Measurements from ENCODE around the gene VGLL3.

VGLL3 gene

DNA sequence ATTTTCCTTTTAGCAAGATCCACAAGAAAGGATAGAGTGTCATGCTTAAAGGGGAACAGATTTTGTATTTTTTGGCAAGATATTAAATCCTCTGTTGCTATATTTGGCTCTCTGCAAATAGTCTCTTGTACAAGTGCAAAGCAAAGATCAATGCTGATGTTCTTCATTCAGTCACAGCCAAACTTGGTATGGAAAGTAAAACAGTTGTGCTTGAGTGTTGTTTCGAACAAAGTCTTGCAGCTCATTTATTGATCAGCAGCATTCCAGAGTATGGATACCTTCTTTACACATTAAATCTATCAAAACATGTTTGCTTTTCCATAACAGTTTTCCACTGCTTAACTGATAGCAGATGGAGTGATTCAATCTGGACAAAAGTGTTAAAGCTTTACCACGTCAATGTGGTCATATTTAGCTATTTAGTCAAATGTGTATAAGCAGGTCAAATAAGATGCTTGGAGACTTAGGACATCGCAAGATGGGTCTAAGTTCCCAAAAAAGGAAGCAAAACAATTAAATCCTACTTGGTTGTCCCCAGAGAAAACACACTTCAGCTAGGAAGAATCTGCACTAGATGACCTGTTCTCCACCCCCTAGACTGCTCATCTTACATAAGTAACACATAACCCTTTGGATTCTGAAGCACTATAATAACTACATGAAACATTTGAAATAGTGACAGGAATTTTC is 52.4 kb downstream of the VGLL3 start:
- Histone ChIP-seq H3K9ac (ENCODE audit: low read depth, low read length, poor library complexity, severe bottlenecking) (no peak overlapping the region), H3K4me3 (ENCODE audit: low read length, poor library complexity, severe bottlenecking) (no peak overlapping the region), H3K4me2 (ENCODE audit: low read depth, low read length, poor library complexity, severe bottlenecking) (no peak overlapping the region), H3F3A (ENCODE audit: low read depth) (no peaks in the 10 kb centered on the region), H3K27me3 (ENCODE audit: insufficient read depth, low read length, poor library complexity, severe bottlenecking) (no peaks in the 10 kb centered on the region), H3K79me2 (ENCODE audit: insufficient read depth, low read length) (no peaks in the 10 kb centered on the region), H3K9me2 (replicated peaks; ENCODE audit: low read depth, low read length) (no peaks in the 10 kb centered on the region), H3K9me3 (ENCODE audit: insufficient read depth, low read depth, low read length) (no peaks in the 10 kb centered on the region), H3K36me3 (ENCODE audit: insufficient read depth, low read length) (no peaks in the 10 kb centered on the region), H2AFZ (ENCODE audit: low read length) (no peak overlapping the region), H4K20me1 (ENCODE audit: insufficient read depth, low read length, poor library complexity, severe bottlenecking) (no peaks in the 10 kb centered on the region), H3K4me1 (ENCODE audit: insufficient read depth, low read length, poor library complexity, severe bottlenecking) (no peaks in the 10 kb centered on the region)
- no peak for TF ChIP-seq EZH2phosphoT487 (IDR thresholded peaks at IDR 0.05; ENCODE audit: borderline replicate concordance)
- TF ChIP-seq, protein P1, sequence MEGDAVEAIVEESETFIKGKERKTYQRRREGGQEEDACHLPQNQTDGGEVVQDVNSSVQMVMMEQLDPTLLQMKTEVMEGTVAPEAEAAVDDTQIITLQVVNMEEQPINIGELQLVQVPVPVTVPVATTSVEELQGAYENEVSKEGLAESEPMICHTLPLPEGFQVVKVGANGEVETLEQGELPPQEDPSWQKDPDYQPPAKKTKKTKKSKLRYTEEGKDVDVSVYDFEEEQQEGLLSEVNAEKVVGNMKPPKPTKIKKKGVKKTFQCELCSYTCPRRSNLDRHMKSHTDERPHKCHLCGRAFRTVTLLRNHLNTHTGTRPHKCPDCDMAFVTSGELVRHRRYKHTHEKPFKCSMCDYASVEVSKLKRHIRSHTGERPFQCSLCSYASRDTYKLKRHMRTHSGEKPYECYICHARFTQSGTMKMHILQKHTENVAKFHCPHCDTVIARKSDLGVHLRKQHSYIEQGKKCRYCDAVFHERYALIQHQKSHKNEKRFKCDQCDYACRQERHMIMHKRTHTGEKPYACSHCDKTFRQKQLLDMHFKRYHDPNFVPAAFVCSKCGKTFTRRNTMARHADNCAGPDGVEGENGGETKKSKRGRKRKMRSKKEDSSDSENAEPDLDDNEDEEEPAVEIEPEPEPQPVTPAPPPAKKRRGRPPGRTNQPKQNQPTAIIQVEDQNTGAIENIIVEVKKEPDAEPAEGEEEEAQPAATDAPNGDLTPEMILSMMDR (conservative IDR thresholded peaks at IDR 0.05; ENCODE audit: low read length), result no peak

DNA sequence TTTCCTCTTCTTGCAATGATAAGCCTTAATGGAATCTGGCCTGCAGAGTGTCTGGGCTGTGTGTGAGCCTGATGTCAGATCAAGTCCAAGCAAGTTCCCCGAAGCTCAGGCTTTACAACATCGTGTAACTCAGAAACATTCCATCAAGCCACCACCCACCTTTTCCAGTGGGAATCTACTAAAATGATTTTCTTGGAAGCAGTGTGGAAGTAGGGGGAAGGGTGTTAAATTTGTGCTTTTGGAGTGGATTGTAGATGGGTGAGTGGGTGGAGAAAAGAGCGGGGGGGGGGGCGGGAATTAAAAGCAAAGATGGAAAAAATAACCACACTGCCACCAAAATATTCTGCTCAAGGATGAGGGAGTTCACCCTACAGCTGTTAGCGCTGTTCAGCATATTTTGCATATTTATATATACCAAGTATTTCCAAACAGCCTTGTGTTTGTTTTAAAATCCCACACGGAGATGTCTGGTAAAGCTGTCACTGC is 53.6 kb downstream of the VGLL3 start:
- Histone ChIP-seq H3K9me3 (ENCODE audit: insufficient read depth, low read depth, low read length) (no peaks in the 10 kb centered on the region), H3K4me3 (ENCODE audit: low read length, poor library complexity, severe bottlenecking) (no peak overlapping the region), H3K9me2 (replicated peaks; ENCODE audit: low read depth, low read length) (no peaks in the 10 kb centered on the region), H2AFZ (ENCODE audit: low read length) (no peak overlapping the region), H3K79me2 (ENCODE audit: insufficient read depth, low read length) (no peaks in the 10 kb centered on the region), H3F3A (ENCODE audit: low read depth) (no peaks in the 10 kb centered on the region), H3K36me3 (ENCODE audit: insufficient read depth, low read length) (no peaks in the 10 kb centered on the region), H3K27me3 (ENCODE audit: insufficient read depth, low read length, poor library complexity, severe bottlenecking) (no peaks in the 10 kb centered on the region), H4K20me1 (ENCODE audit: insufficient read depth, low read length, poor library complexity, severe bottlenecking) (no peaks in the 10 kb centered on the region), H3K4me1 (ENCODE audit: insufficient read depth, low read length, poor library complexity, severe bottlenecking) (no peaks in the 10 kb centered on the region), H3K9ac (ENCODE audit: low read depth, low read length, poor library complexity, severe bottlenecking) (no peak overlapping the region), H3K4me2 (ENCODE audit: low read depth, low read length, poor library complexity, severe bottlenecking) (no peak overlapping the region)
- TF ChIP-seq, protein P1 (conservative IDR thresholded peaks at IDR 0.05; ENCODE audit: low read length), result no peak
- TF ChIP-seq EZH2phosphoT487 (IDR thresholded peaks at IDR 0.05; ENCODE audit: borderline replicate concordance), result no peak

DNA sequence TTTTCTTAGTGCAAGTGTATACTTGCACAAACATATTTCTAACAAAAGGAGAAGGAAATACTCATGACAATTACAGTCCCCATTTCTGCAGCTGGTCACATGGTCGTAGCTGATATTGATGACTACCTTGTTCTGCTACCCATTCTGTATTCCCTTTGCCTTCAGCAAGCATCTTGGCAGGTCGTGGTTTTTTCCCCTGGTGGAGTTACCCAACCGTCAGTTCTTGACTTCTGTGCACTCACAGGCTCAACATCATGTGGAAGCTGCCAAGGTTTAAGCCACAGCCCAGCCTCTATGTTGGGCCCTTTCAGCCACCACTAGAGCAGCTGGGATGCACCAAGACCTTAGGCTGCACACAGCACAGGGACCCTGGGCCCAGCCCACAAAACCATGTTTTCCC is 56.1 kb downstream of the VGLL3 start:
- H3K9ac ChIP-seq (ENCODE audit: low read depth, low read length, poor library complexity, severe bottlenecking), result no peak overlapping the region
- H3F3A ChIP-seq (ENCODE audit: low read depth), result no peaks in the 10 kb centered on the region

More for the DNA sequence above, 56.1 kb downstream of the VGLL3 start:
- no peaks in the 10 kb centered on the region for H3K9me2 ChIP-seq (replicated peaks; ENCODE audit: low read depth, low read length)
- no peaks in the 10 kb centered on the region for H3K9me3 ChIP-seq (ENCODE audit: insufficient read depth, low read depth, low read length)
- H3K79me2 ChIP-seq (ENCODE audit: insufficient read depth, low read length), result no peaks in the 10 kb centered on the region
- H3K4me2 ChIP-seq (ENCODE audit: low read depth, low read length, poor library complexity, severe bottlenecking), result no peak overlapping the region
- no peaks in the 10 kb centered on the region for H3K27me3 ChIP-seq (ENCODE audit: insufficient read depth, low read length, poor library complexity, severe bottlenecking)
- H3K4me3 ChIP-seq (ENCODE audit: low read length, poor library complexity, severe bottlenecking), result no peak overlapping the region
- H3K36me3 ChIP-seq (ENCODE audit: insufficient read depth, low read length), result no peaks in the 10 kb centered on the region
- H3K4me1 ChIP-seq (ENCODE audit: insufficient read depth, low read length, poor library complexity, severe bottlenecking), result no peaks in the 10 kb centered on the region
- no peak for TF ChIP-seq EZH2phosphoT487 (IDR thresholded peaks at IDR 0.05; ENCODE audit: borderline replicate concordance)
- TF ChIP-seq, protein P1 (conservative IDR thresholded peaks at IDR 0.05; ENCODE audit: low read length), result no peak
- H2AFZ ChIP-seq (ENCODE audit: low read length), result no peak overlapping the region
- no peaks in the 10 kb centered on the region for H4K20me1 ChIP-seq (ENCODE audit: insufficient read depth, low read length, poor library complexity, severe bottlenecking)

Data from Loucy (cell line).